ENCODE data around the gene ACOX1. TPM values are rescaled to one million over a fixed set of nuclear protein-coding genes. Genes with fewer than 3 reads are reported as not detected.
A peak's percentile ranks its signal among the peaks of the same experiment; 100 is the strongest.

The ACOX1 gene
- total and polyA plus RNA-seq, 5 donors from 2014 or later = 15.0 to 25.6 (median 22.1) TPM

DNA sequence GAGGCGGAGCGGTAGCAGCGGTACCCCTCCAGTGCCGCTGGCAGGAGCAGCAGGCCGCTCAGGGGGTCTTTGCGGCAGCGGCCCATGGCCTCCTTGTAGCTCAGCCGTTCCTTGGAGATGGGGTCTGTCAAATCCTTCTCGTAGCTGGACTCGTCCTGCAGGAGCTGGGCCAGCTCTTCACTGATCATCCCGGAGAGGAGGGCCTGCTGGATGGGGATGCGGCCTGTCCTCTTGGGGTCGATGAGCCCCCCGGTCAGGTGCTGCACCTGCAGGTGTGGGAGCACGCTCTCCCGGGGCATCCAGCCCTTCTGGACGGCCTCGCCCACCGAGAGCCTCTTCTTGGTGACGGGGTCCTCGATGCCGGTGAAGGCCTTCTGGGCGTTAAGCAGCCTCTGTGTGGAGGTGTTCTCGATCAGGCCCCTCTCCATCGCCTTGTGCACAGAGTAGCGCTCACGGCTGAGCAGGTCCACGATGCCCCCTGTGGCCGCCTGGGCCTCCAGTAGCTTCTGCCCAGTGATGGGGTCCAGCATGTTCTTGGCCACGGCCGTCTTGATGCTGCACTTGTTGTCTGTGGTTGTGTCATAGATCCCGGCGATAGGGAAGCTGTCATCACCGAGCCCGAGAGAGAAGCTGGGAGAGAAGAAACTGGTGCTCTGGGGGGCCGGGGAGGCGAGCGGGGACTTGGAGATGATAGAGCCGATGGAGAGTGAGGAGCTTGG is 28.3 kb upstream of the ACOX1 start:
- Mint-ChIP-seq H3K27me3 (no peaks in the 10 kb centered on the region), H3K4me3 (no peak overlapping the region), H3K4me1 (peaks cover 0 to 7% (median 5%) of the 10 kb centered on the region in 4 donors), H3K9me3 (no peaks in the 10 kb centered on the region), H3K27ac (peak overlapping the region in 1 of 3 donors; percentile 63), H3K36me3 (peaks cover 7% of the 10 kb centered on the region)
- DNase-seq (no peak), ATAC-seq (ENCODE audit: low read depth in 2 of 2) (no peak)
- Histone ChIP-seq H3K4me3 (ENCODE audit: low read depth, low read length) (no peak overlapping the region), H3K27me3 (ENCODE audit: control insufficient read depth, insufficient read depth, low read length) (no peaks in the 10 kb centered on the region), H3K9me3 (ENCODE audit: control insufficient read depth in 2 of 2, low read length in 2 of 2) (no peaks in the 10 kb centered on the region), H3K36me3 (ENCODE audit: control insufficient read depth, insufficient read depth, low read length) (no peaks in the 10 kb centered on the region), H3K27ac (ENCODE audit: insufficient read depth, low read length, poor library complexity, severe bottlenecking) (no peak overlapping the region), H3K4me1 (ENCODE audit: control insufficient read depth, insufficient read depth, low read length, poor library complexity, severe bottlenecking) (no peaks in the 10 kb centered on the region)

GRCh38 chr17:76005263-76006149 is 26.5 kb upstream of the ACOX1 start:
- H3K9me3 ChIP-seq (ENCODE audit: control insufficient read depth in 2 of 2, low read length in 2 of 2) = no peaks in the 10 kb centered on the region
- no peaks in the 10 kb centered on the region for H3K27me3 ChIP-seq (ENCODE audit: control insufficient read depth, insufficient read depth, low read length)
- no peak overlapping the region for H3K27ac ChIP-seq (ENCODE audit: insufficient read depth, low read length, poor library complexity, severe bottlenecking)
- no peaks in the 10 kb centered on the region for H3K4me1 ChIP-seq (ENCODE audit: control insufficient read depth, insufficient read depth, low read length, poor library complexity, severe bottlenecking)
- no peaks in the 10 kb centered on the region for H3K9me3 Mint-ChIP-seq
- H3K4me3 Mint-ChIP-seq = no peak overlapping the region
- peak; percentile 40 to 52 for ATAC-seq (ENCODE audit: low read depth in 2 of 2)
- peak; percentile 65 to 76 (median 72) for DNase-seq
- peaks cover 0 to 7% (median 5%) of the 10 kb centered on the region in 4 donors for H3K4me1 Mint-ChIP-seq
- no peaks in the 10 kb centered on the region for H3K27me3 Mint-ChIP-seq
- H3K4me3 ChIP-seq (ENCODE audit: low read depth, low read length) = no peak overlapping the region
- H3K36me3 Mint-ChIP-seq = peaks cover 7% of the 10 kb centered on the region
- H3K36me3 ChIP-seq (ENCODE audit: control insufficient read depth, insufficient read depth, low read length) = no peaks in the 10 kb centered on the region
- peak overlapping the region in 1 of 3 donors; percentile 83 for H3K27ac Mint-ChIP-seq

DNA sequence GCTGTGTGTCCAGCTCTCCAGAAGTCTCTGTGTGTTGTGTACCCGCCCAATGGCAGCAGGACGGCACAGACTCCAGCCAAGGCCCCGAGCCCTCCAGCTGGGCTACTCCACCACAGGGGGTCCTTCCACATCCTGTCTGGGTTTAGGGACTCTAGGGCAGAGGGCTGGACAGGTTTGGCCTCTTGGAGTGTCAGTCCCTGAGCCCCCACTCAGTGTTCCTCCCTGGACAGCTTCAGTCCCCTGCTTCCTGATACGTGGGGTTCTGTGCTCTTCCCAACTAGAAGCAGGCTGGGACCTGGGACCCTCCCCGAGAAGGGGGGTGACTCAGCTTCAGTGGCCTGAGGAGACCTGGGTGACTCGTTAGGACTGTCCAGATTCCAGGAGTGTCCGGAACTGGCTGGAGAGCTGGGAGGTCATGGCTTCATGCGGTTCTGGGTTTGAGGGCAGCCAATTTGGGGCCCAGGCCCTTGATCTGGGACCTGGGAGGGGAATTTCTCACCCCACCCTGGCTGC is 25.8 kb upstream of the ACOX1 start:
- H3K9me3 Mint-ChIP-seq = no peaks in the 10 kb centered on the region
- Histone ChIP-seq H3K27me3 (ENCODE audit: control insufficient read depth, insufficient read depth, low read length) (no peaks in the 10 kb centered on the region), H3K27ac (ENCODE audit: insufficient read depth, low read length, poor library complexity, severe bottlenecking) (no peak overlapping the region), H3K36me3 (ENCODE audit: control insufficient read depth, insufficient read depth, low read length) (no peaks in the 10 kb centered on the region), H3K4me3 (ENCODE audit: low read depth, low read length) (no peak overlapping the region), H3K4me1 (ENCODE audit: control insufficient read depth, insufficient read depth, low read length, poor library complexity, severe bottlenecking) (no peaks in the 10 kb centered on the region), H3K9me3 (ENCODE audit: control insufficient read depth in 2 of 2, low read length in 2 of 2) (no peaks in the 10 kb centered on the region)
- H3K27me3 Mint-ChIP-seq = no peaks in the 10 kb centered on the region
- peaks cover 0 to 7% (median 5%) of the 10 kb centered on the region in 4 donors for H3K4me1 Mint-ChIP-seq
- ATAC-seq (ENCODE audit: low read depth in 2 of 2) (no peak), DNase-seq (no peak)
- H3K36me3 Mint-ChIP-seq = peaks cover 7% of the 10 kb centered on the region
- H3K27ac Mint-ChIP-seq = no peak overlapping the region
- H3K4me3 Mint-ChIP-seq = no peak overlapping the region

GRCh38 chr17:76003915-76004314 is 24.9 kb upstream of the ACOX1 start:
- H3K9me3 ChIP-seq (ENCODE audit: control insufficient read depth in 2 of 2, low read length in 2 of 2) = no peaks in the 10 kb centered on the region
- H3K27me3 ChIP-seq (ENCODE audit: control insufficient read depth, insufficient read depth, low read length) = no peaks in the 10 kb centered on the region
- Mint-ChIP-seq H3K27me3 (no peaks in the 10 kb centered on the region), H3K36me3 (peaks cover 7% of the 10 kb centered on the region), H3K27ac (no peak overlapping the region), H3K4me3 (no peak overlapping the region), H3K4me1 (peaks cover 0 to 7% (median 5%) of the 10 kb centered on the region in 4 donors), H3K9me3 (no peaks in the 10 kb centered on the region)
- no peaks in the 10 kb centered on the region for H3K36me3 ChIP-seq (ENCODE audit: control insufficient read depth, insufficient read depth, low read length)
- DNase-seq (no peak), ATAC-seq (ENCODE audit: low read depth in 2 of 2) (no peak)
- no peak overlapping the region for H3K27ac ChIP-seq (ENCODE audit: insufficient read depth, low read length, poor library complexity, severe bottlenecking)
- H3K4me1 ChIP-seq (ENCODE audit: control insufficient read depth, insufficient read depth, low read length, poor library complexity, severe bottlenecking) = no peaks in the 10 kb centered on the region
- no peak overlapping the region for H3K4me3 ChIP-seq (ENCODE audit: low read depth, low read length)

- peak overlapping the region in 1 of 3 donors; percentile 7 for H3K27ac Mint-ChIP-seq
- H3K4me1 Mint-ChIP-seq = peaks cover 5 to 19% (median 11%) of the 10 kb centered on the region in 4 donors
- H3K36me3 Mint-ChIP-seq = peaks cover 12% of the 10 kb centered on the region
- H3K4me3 Mint-ChIP-seq = no peak overlapping the region
- no peak for DNase-seq
- no peaks in the 10 kb centered on the region for H3K9me3 Mint-ChIP-seq
- H3K4me3 ChIP-seq (ENCODE audit: low read depth, low read length) = no peak overlapping the region
- H3K9me3 ChIP-seq (ENCODE audit: control insufficient read depth in 2 of 2, low read length in 2 of 2) = no peaks in the 10 kb centered on the region
- H3K27ac ChIP-seq (ENCODE audit: insufficient read depth, low read length, poor library complexity, severe bottlenecking) = no peak overlapping the region
- no peaks in the 10 kb centered on the region for H3K36me3 ChIP-seq (ENCODE audit: control insufficient read depth, insufficient read depth, low read length)
- no peak for ATAC-seq (ENCODE audit: low read depth in 2 of 2)
- H3K27me3 ChIP-seq (ENCODE audit: control insufficient read depth, insufficient read depth, low read length) = no peaks in the 10 kb centered on the region
- H3K27me3 Mint-ChIP-seq = no peaks in the 10 kb centered on the region
- peaks cover 4% of the 10 kb centered on the region for H3K4me1 ChIP-seq (ENCODE audit: control insufficient read depth, insufficient read depth, low read length, poor library complexity, severe bottlenecking)
These were observed 23.1 kb upstream of the ACOX1 start for GRCh38 chr17:76002100-76002499.

- no peaks in the 10 kb centered on the region for H3K9me3 Mint-ChIP-seq
- no peak within 1 kb of the TSS for H3K4me3 Mint-ChIP-seq
- no peaks in the 10 kb centered on the region for H3K27me3 Mint-ChIP-seq
- ATAC-seq (ENCODE audit: low read depth in 2 of 2) (no peak), DNase-seq (no peak)
- H3K27ac Mint-ChIP-seq = no peak within 1 kb of the TSS
- no peaks in the 10 kb centered on the region for H3K27me3 ChIP-seq (ENCODE audit: control insufficient read depth, insufficient read depth, low read length)
- H3K36me3 Mint-ChIP-seq = peaks cover 15% of the 10 kb centered on the region
- no peaks in the 10 kb centered on the region for H3K36me3 ChIP-seq (ENCODE audit: control insufficient read depth, insufficient read depth, low read length)
- H3K4me1 ChIP-seq (ENCODE audit: control insufficient read depth, insufficient read depth, low read length, poor library complexity, severe bottlenecking) = peaks cover 11% of the 10 kb centered on the region
- no peak within 1 kb of the TSS for H3K4me3 ChIP-seq (ENCODE audit: low read depth, low read length)
- peaks cover 5 to 28% (median 17%) of the 10 kb centered on the region in 4 donors for H3K4me1 Mint-ChIP-seq
- no peak within 1 kb of the TSS for H3K27ac ChIP-seq (ENCODE audit: insufficient read depth, low read length, poor library complexity, severe bottlenecking)
- H3K9me3 ChIP-seq (ENCODE audit: control insufficient read depth in 2 of 2, low read length in 2 of 2) = no peaks in the 10 kb centered on the region
These were observed 22.0 kb upstream of the ACOX1 start, which contains the start of gene CDK3 for GRCh38 chr17:76000755-76001521. CDK3 (plus strand) TSS chr17:76000855; CDS start chr17:76001426, 571 bp downstream.

- H3K4me1 ChIP-seq (ENCODE audit: control insufficient read depth, insufficient read depth, low read length, poor library complexity, severe bottlenecking) = peaks cover 11% of the 10 kb centered on the region
- Mint-ChIP-seq H3K4me3 (no peak overlapping the region), H3K27me3 (no peaks in the 10 kb centered on the region), H3K4me1 (peaks cover 0 to 28% (median 14%) of the 10 kb centered on the region in 4 donors), H3K9me3 (no peaks in the 10 kb centered on the region), H3K36me3 (peaks cover 9% of the 10 kb centered on the region), H3K27ac (no peak overlapping the region)
- no peaks in the 10 kb centered on the region for H3K36me3 ChIP-seq (ENCODE audit: control insufficient read depth, insufficient read depth, low read length)
- peak; percentile 37 to 65 (median 49) for DNase-seq
- H3K9me3 ChIP-seq (ENCODE audit: control insufficient read depth in 2 of 2, low read length in 2 of 2) = no peaks in the 10 kb centered on the region
- no peak overlapping the region for H3K4me3 ChIP-seq (ENCODE audit: low read depth, low read length)
- peak; percentile 43 to 54 for ATAC-seq (ENCODE audit: low read depth in 2 of 2)
- no peak overlapping the region for H3K27ac ChIP-seq (ENCODE audit: insufficient read depth, low read length, poor library complexity, severe bottlenecking)
- H3K27me3 ChIP-seq (ENCODE audit: control insufficient read depth, insufficient read depth, low read length) = no peaks in the 10 kb centered on the region
These were observed 21.2 kb upstream of the ACOX1 start for GRCh38 chr17:76000016-76000754.
